Endodermal cell (in vitro differentiated cells): ENCODE measurements around the gene FMNL2. TPM values are rescaled to one million over a fixed set of nuclear protein-coding genes. Genes with fewer than 3 reads are reported as not detected.

ENCODE experiments used
- DNase-seq: peaks from one replicate; pipeline ENCODE4 v3.0.0-alpha.2; 2017
- H3K27ac ChIP-seq: 2 replicates; pipeline ENCODE4 v1.5.1; 2013; ENCODE audit warnings: mild to moderate bottlenecking, low read depth, low read length, moderate library complexity
- H3K27me3 ChIP-seq: 2 replicates; pipeline ENCODE4 v1.6.1; 2013; ENCODE audit warnings: mild to moderate bottlenecking, low read length, moderate library complexity; ENCODE audit not compliant: insufficient read depth, control insufficient read depth, poor library complexity, severe bottlenecking
- H3K36me3 ChIP-seq: 2 replicates; pipeline ENCODE4 v1.7.0; 2013; ENCODE audit warnings: mild to moderate bottlenecking, low read length, moderate library complexity; ENCODE audit not compliant: control insufficient read depth, insufficient read depth
- H3K4me1 ChIP-seq: one replicate; pipeline ENCODE4 v1.7.0; 2013; ENCODE audit warnings: low read length; ENCODE audit not compliant: control insufficient read depth, insufficient read depth
- H3K4me3 ChIP-seq: 2 replicates; pipeline ENCODE4 v1.5.1; 2013; ENCODE audit warnings: mild to moderate bottlenecking, low read length, moderate library complexity
- H3K9ac ChIP-seq: 2 replicates; pipeline ENCODE4 v1.6.1; 2013; ENCODE audit warnings: mild to moderate bottlenecking, low read length, moderate library complexity; ENCODE audit not compliant: poor library complexity, severe bottlenecking; ENCODE audit errors: extremely low read depth
- H3K9me3 ChIP-seq: 2 replicates; pipeline ENCODE4 v1.6.1; 2013; ENCODE audit warnings: mild to moderate bottlenecking, low read length, moderate library complexity; ENCODE audit not compliant: control insufficient read depth
- H3K27ac Mint-ChIP-seq: 2 replicates; pipeline ENCODE4 v1.8.0; 2020; ENCODE audit warnings: mixed read lengths
- H3K27me3 Mint-ChIP-seq: 2 replicates; pipeline ENCODE4 v1.8.0; 2021; ENCODE audit warnings: mild to moderate bottlenecking, mixed read lengths; ENCODE audit not compliant: insufficient read depth
- H3K36me3 Mint-ChIP-seq: 2 replicates; pipeline ENCODE4 v1.8.0; 2020; ENCODE audit warnings: low read depth, mixed read lengths
- H3K4me1 Mint-ChIP-seq: 2 replicates; pipeline ENCODE4 v1.8.0; 2020; ENCODE audit warnings: mixed read lengths
- H3K4me3 Mint-ChIP-seq: 2 replicates; pipeline ENCODE4 v1.8.0; 2020; ENCODE audit warnings: mild to moderate bottlenecking, moderate library complexity, mixed read lengths
- H3K9me3 Mint-ChIP-seq: 2 replicates; pipeline ENCODE4 v1.8.0; 2020; ENCODE audit warnings: mild to moderate bottlenecking, mixed read lengths
- WGBS, 2 experiments: methylation state at CpG; one replicate each; pipeline versions ENCODE4 v1.1.5 to v1.1.7; 2013; ENCODE audit warnings: missing lambda C conversion rate in 2 of 2, mixed read lengths in 1 of 2; ENCODE audit not compliant: insufficient coverage in 1 of 2, insufficient read length in 1 of 2; 5-methylcytosine and 5-hydroxymethylcytosine counted together
- total RNA-seq, 2 donors: library from RNA; stranded (reverse); fragmentation: NEBNext Ultra II Directional in 1 of 2; extraction: Animal tissue kit (Norgen Biotek cat#: 25700) in 1 of 2; gene quantifications; 2 replicates in 1 of 2; 3 replicates in 1 of 2; pipeline ENCODE4 v1.2.1, GENCODE V29; 2021
- TF ChIP-seq, protein P1 (sequence below): fragments of 200-600 bp; sonication (generic); conservative IDR thresholded peaks from 2 replicates; pipeline ENCODE4 v1.5.0; 2021; ENCODE audit warnings: antibody characterized with exemption, mild to moderate bottlenecking

Gene FMNL2
- total RNA-seq, 2 donors from 2014 or later: 49.4 to 51.8 TPM

- Mint-ChIP-seq H3K9me3 (no peaks in the 10 kb centered on the region), H3K27me3 (no peaks in the 10 kb centered on the region), H3K4me3 (no peak overlapping the region), H3K27ac (no peak overlapping the region), H3K36me3 (peaks cover 24% of the 10 kb centered on the region), H3K4me1 (peaks cover 4% of the 10 kb centered on the region)
- Histone ChIP-seq H3K9me3 (no peaks in the 10 kb centered on the region), H3K27ac (no peak overlapping the region), H3K27me3 (no peaks in the 10 kb centered on the region), H3K4me1 (peaks cover 5% of the 10 kb centered on the region), H3K36me3 (peaks cover 83% of the 10 kb centered on the region), H3K9ac (no peak overlapping the region), H3K4me3 (no peak overlapping the region)
- TF ChIP-seq, protein P1, sequence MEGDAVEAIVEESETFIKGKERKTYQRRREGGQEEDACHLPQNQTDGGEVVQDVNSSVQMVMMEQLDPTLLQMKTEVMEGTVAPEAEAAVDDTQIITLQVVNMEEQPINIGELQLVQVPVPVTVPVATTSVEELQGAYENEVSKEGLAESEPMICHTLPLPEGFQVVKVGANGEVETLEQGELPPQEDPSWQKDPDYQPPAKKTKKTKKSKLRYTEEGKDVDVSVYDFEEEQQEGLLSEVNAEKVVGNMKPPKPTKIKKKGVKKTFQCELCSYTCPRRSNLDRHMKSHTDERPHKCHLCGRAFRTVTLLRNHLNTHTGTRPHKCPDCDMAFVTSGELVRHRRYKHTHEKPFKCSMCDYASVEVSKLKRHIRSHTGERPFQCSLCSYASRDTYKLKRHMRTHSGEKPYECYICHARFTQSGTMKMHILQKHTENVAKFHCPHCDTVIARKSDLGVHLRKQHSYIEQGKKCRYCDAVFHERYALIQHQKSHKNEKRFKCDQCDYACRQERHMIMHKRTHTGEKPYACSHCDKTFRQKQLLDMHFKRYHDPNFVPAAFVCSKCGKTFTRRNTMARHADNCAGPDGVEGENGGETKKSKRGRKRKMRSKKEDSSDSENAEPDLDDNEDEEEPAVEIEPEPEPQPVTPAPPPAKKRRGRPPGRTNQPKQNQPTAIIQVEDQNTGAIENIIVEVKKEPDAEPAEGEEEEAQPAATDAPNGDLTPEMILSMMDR: no peak
- whole genome bisulfite sequencing, 2 experiments: 80% methylated on average over 1 of the region's 1 CpG; no CpG with 5 or more reads in 1 of the 2 experiments
- no peak for DNase-seq
Observed at GRCh38 chr2:152649997-152650396, 315.0 kb downstream of the FMNL2 start.

DNA sequence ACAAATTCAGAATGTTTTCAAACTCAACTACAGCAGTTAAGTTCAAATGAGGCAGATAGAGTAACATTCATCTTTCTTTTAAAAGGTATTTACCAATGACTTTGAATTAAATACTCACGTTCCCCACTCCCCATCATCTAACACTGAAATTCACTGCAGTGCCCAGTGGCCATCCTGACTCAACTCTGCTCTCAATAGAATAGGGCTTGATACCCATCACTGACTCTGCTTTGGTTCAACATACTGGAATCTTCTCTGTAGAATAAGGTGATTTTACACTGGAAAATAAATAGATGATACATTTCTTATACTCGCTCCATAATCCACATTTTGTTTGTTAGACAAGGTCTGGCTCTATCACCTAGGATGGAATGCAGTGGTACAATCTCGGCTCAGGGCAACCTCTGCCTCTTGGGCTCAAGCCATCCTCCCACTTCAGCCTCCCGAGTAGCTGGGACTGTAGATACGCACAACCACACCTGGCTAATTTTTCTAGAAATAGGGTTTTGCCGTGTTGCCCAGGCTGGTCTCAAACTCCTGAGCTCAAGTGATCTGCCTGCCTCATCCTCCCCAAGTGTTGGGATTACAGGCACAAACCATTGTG lies 315.9 kb downstream of the FMNL2 start:
- DNase-seq: no peak
- Mint-ChIP-seq H3K27ac (no peak overlapping the region), H3K4me1 (no peaks in the 10 kb centered on the region), H3K4me3 (no peak overlapping the region), H3K9me3 (no peaks in the 10 kb centered on the region), H3K36me3 (peaks cover 22% of the 10 kb centered on the region), H3K27me3 (no peaks in the 10 kb centered on the region)
- Histone ChIP-seq H3K9me3 (no peaks in the 10 kb centered on the region), H3K4me1 (peaks cover 5% of the 10 kb centered on the region), H3K27me3 (no peaks in the 10 kb centered on the region), H3K9ac (no peak overlapping the region), H3K27ac (no peak overlapping the region), H3K36me3 (peaks cover 83% of the 10 kb centered on the region), H3K4me3 (no peak overlapping the region)
- TF ChIP-seq, protein P1: no peak
- 86 to 94% methylated on average over 1 to 6 of the region's 6 CpGs for WGBS, 2 experiments

GRCh38 chr2:152651834-152652233 lies 316.9 kb downstream of the FMNL2 start:
- no peaks in the 10 kb centered on the region for H3K9me3 ChIP-seq
- Mint-ChIP-seq H3K36me3 (peaks cover 30% of the 10 kb centered on the region), H3K27me3 (no peaks in the 10 kb centered on the region), H3K4me3 (no peak overlapping the region), H3K9me3 (no peaks in the 10 kb centered on the region), H3K4me1 (no peaks in the 10 kb centered on the region), H3K27ac (no peak overlapping the region)
- H3K36me3 ChIP-seq: peaks cover 86% of the 10 kb centered on the region
- WGBS, 2 experiments: 84% methylated on average over 2 of the region's 2 CpGs; no CpG with 5 or more reads in 1 of the 2 experiments
- H3K27me3 ChIP-seq: no peaks in the 10 kb centered on the region
- no peak for DNase-seq
- H3K9ac ChIP-seq: no peak overlapping the region
- peaks cover 5% of the 10 kb centered on the region for H3K4me1 ChIP-seq
- H3K4me3 ChIP-seq: no peak overlapping the region
- H3K27ac ChIP-seq: no peak overlapping the region
- TF ChIP-seq, protein P1: no peak
